ENCODE measurements around the gene PTPRF.

The PTPRF gene

GRCh38 chr1:43618521-43619313 is 88.0 kb downstream of the PTPRF start:
- Histone ChIP-seq H3K27ac (no peak overlapping the region), H3K36me3 (replicated peaks) (peaks cover 38% of the 10 kb centered on the region), H3K4me3 (ENCODE audit: low read depth, low read length) (no peak overlapping the region), H3K27me3 (replicated peaks) (no peaks in the 10 kb centered on the region)
- DNase-seq = no peak
- TF ChIP-seq CTCF (IDR thresholded peaks at IDR 0.05; ENCODE audit: low read depth, low read length, missing control alignments) = no peak
- in situ Hi-C loops (cut with HindIII; ENCODE audit: low pct_ligation_motif_present, low sequenced_read_pairs) = no loop called here

- H3K36me3 ChIP-seq (replicated peaks) = peaks cover 35% of the 10 kb centered on the region
Measured at GRCh38 chr1:43619314-43619790, 88.7 kb downstream of the PTPRF start.

GRCh38 chr1:43619996-43620920 is 89.6 kb downstream of the PTPRF start:
- no peak for TF ChIP-seq CTCF (IDR thresholded peaks at IDR 0.05; ENCODE audit: low read depth, low read length, missing control alignments)
- in situ Hi-C loops (cut with HindIII; ENCODE audit: low pct_ligation_motif_present, low sequenced_read_pairs) = no loop called here
- DNase-seq = no peak
- Histone ChIP-seq H3K4me3 (ENCODE audit: low read depth, low read length) (no peak overlapping the region), H3K27ac (no peak overlapping the region), H3K36me3 (replicated peaks) (peaks cover 40% of the 10 kb centered on the region), H3K27me3 (replicated peaks) (no peaks in the 10 kb centered on the region)

More at GRCh38 chr1:43619314-43619790, 88.7 kb downstream of the PTPRF start:
- no peak for TF ChIP-seq CTCF (IDR thresholded peaks at IDR 0.05; ENCODE audit: low read depth, low read length, missing control alignments)
- in situ Hi-C loops (cut with HindIII; ENCODE audit: low pct_ligation_motif_present, low sequenced_read_pairs) = no loop called here
- Histone ChIP-seq H3K27me3 (replicated peaks) (no peaks in the 10 kb centered on the region), H3K4me3 (ENCODE audit: low read depth, low read length) (no peak overlapping the region), H3K27ac (no peak overlapping the region)
- no peak for DNase-seq

GRCh38 chr1:43620956-43621355 is 90.3 kb downstream of the PTPRF start:
- in situ Hi-C loops (cut with HindIII; ENCODE audit: low pct_ligation_motif_present, low sequenced_read_pairs) = no loop called here
- Histone ChIP-seq H3K36me3 (replicated peaks) (peaks cover 40% of the 10 kb centered on the region), H3K4me3 (ENCODE audit: low read depth, low read length) (no peak overlapping the region), H3K27ac (no peak overlapping the region), H3K27me3 (replicated peaks) (no peaks in the 10 kb centered on the region)
- no peak for TF ChIP-seq CTCF (IDR thresholded peaks at IDR 0.05; ENCODE audit: low read depth, low read length, missing control alignments)
- DNase-seq = no peak

GRCh38 chr1:43621386-43621785 is 90.7 kb downstream of the PTPRF start:
- H3K36me3 ChIP-seq (replicated peaks) = peaks cover 40% of the 10 kb centered on the region
- DNase-seq = no peak
- H3K27ac ChIP-seq = no peak overlapping the region
- TF ChIP-seq CTCF (IDR thresholded peaks at IDR 0.05; ENCODE audit: low read depth, low read length, missing control alignments) = no peak
- H3K27me3 ChIP-seq (replicated peaks) = no peaks in the 10 kb centered on the region
- in situ Hi-C loops (cut with HindIII; ENCODE audit: low pct_ligation_motif_present, low sequenced_read_pairs) = no loop called here
- H3K4me3 ChIP-seq (ENCODE audit: low read depth, low read length) = no peak overlapping the region

Data from brain microvascular endothelial cell (primary cell).